H1 (cell line): ENCODE measurements around the gene NCKAP1. TPM values are rescaled to one million over a fixed set of nuclear protein-coding genes. Genes with fewer than 3 reads are reported as not detected.

Experiments used
- CTCF ChIA-PET: fragments of 300-600 bp; sonication (Branson Sonifier 250); formaldehyde crosslinking; loops from one replicate; lab custom pipeline; 2021; ENCODE audit not compliant: partially characterized antibody; lab: Charles Lee
- POLR2A ChIA-PET: fragments of 300-600 bp; sonication (Branson Sonifier 250); formaldehyde crosslinking; loops from one replicate; lab custom pipeline; 2021; ENCODE audit warnings: inconsistent platforms; ENCODE audit not compliant: partially characterized antibody; lab: Charles Lee
- DNase-seq, 2 experiments: peaks; one replicate each; pipeline versions ENCODE4 v3.0.0 to v3.0.0-alpha.2; 2010 to 2022; ENCODE audit warnings: low spot score in 2 of 2, low read depth in 1 of 2, mixed read lengths in 1 of 2
- FAIRE-seq: peaks from 2 replicates; lab custom pipeline; 2011; peaks lifted over from hg19 to GRCh38; lab: Jason Lieb, UNC
- H2AFZ ChIP-seq: 2 replicates; pipeline ENCODE4 v1.8.1; 2012; ENCODE audit warnings: low read length, inconsistent platforms
- H2AK5ac ChIP-seq: 2 replicates; pipeline ENCODE4 v1.6.1; 2013; ENCODE audit warnings: low read depth, low read length
- H2BK120ac ChIP-seq: replicated peaks from 2 replicates; pipeline ENCODE3; 2013; ENCODE audit warnings: low read depth, low read length, inconsistent platforms
- H2BK12ac ChIP-seq: 2 replicates; pipeline ENCODE4 v1.6.1; 2013; ENCODE audit warnings: low read depth, low read length
- H2BK15ac ChIP-seq: 2 replicates; pipeline ENCODE4 v1.6.1; 2013; ENCODE audit warnings: low read length
- H2BK20ac ChIP-seq: 2 replicates; pipeline ENCODE4 v1.6.1; 2013; ENCODE audit warnings: low read length
- H2BK5ac ChIP-seq: 2 replicates; pipeline ENCODE4 v1.6.1; 2013; ENCODE audit warnings: low read depth, low read length
- H3K14ac ChIP-seq: 2 replicates; pipeline ENCODE4 v1.6.1; 2013; ENCODE audit warnings: inconsistent platforms; ENCODE audit not compliant: insufficient read length
- H3K18ac ChIP-seq: 2 replicates; pipeline ENCODE4 v1.6.1; 2013; ENCODE audit warnings: low read length; ENCODE audit errors: extremely low read depth
- H3K23ac ChIP-seq: 2 replicates; pipeline ENCODE4 v1.6.1; 2013; ENCODE audit warnings: inconsistent platforms; ENCODE audit not compliant: insufficient read length
- H3K23me2 ChIP-seq: 2 replicates; pipeline ENCODE4 v1.6.1; 2013; ENCODE audit warnings: low read depth, low read length
- H3K27ac ChIP-seq: 2 replicates; pipeline ENCODE4 v1.6.1; 2011; ENCODE audit warnings: low read depth, low read length, inconsistent platforms
- H3K27me3 ChIP-seq, 4 experiments: replicated peaks in 1 of 4; 1 replicate in 1 of 4; 2 replicates in 3 of 4; pipeline versions ENCODE4 v1.6.1 to v1.8.1; 2011 to 2013; ENCODE audit warnings: low read length in 3 of 4, mild to moderate bottlenecking in 3 of 4, inconsistent platforms in 2 of 4, mixed read lengths in 2 of 4, moderate library complexity in 1 of 4; ENCODE audit not compliant: control insufficient read depth in 3 of 4, insufficient read depth in 3 of 4; ENCODE audit errors: extremely low read depth in 1 of 4
- H3K36me3 ChIP-seq, 4 experiments: 2 replicates each; pipeline versions ENCODE4 v1.6.1 to v1.8.1; 2011 to 2013; ENCODE audit warnings: mild to moderate bottlenecking in 4 of 4, low read length in 3 of 4, moderate library complexity in 2 of 4, control low read depth in 1 of 4, inconsistent platforms in 1 of 4; ENCODE audit not compliant: insufficient read depth in 4 of 4, control insufficient read depth in 2 of 4
- H3K4ac ChIP-seq: replicated peaks from 2 replicates; pipeline ENCODE3; 2013; ENCODE audit warnings: low read length, low read depth, mixed read lengths, inconsistent platforms; ENCODE audit not compliant: insufficient read length
- H3K4me1 ChIP-seq, 4 experiments: replicated peaks in 1 of 4; 1 replicate in 1 of 4; 2 replicates in 3 of 4; pipeline versions ENCODE4 v1.6.1 to v1.8.1; 2011 to 2013; ENCODE audit warnings: low read length in 3 of 4, inconsistent platforms in 2 of 4, mixed read lengths in 1 of 4; ENCODE audit not compliant: insufficient read depth in 4 of 4, control insufficient read depth in 3 of 4
- H3K4me2 ChIP-seq, 2 experiments: 2 replicates each; pipeline versions ENCODE4 v1.6.1 to v1.8.1; 2011 to 2013; ENCODE audit warnings: low read depth in 2 of 2, low read length in 2 of 2, control low read depth in 1 of 2, inconsistent platforms in 1 of 2, mild to moderate bottlenecking in 1 of 2; ENCODE audit not compliant: insufficient read depth in 1 of 2
- H3K4me3 ChIP-seq, 4 experiments: fragments of 200-600, 300-600 bp in 1 of 4; sonication (generic), shearing (Covaris generic), sonication (Bioruptor Twin) in 1 of 4; 2 replicates each; pipeline versions ENCODE4 v1.5.1 to v1.8.1; 2011 to 2016; ENCODE audit warnings: low read length in 4 of 4, low read depth in 3 of 4, control low read depth in 2 of 4, inconsistent platforms in 2 of 4, mild to moderate bottlenecking in 2 of 4, mixed read lengths in 1 of 4, moderate library complexity in 1 of 4; ENCODE audit not compliant: insufficient read depth in 2 of 4; ENCODE audit errors: extremely low read depth in 1 of 4
- H3K56ac ChIP-seq: replicated peaks from 2 replicates; pipeline ENCODE3; 2013; ENCODE audit warnings: low read depth, mild to moderate bottlenecking, mixed read lengths, low read length, inconsistent platforms; ENCODE audit not compliant: insufficient read length
- H3K79me1 ChIP-seq: 2 replicates; pipeline ENCODE4 v1.6.1; 2013; ENCODE audit warnings: low read depth, low read length, control low read depth
- H3K79me2 ChIP-seq, 2 experiments: 2 replicates each; pipeline versions ENCODE4 v1.6.1 to v1.8.1; 2012 to 2013; ENCODE audit warnings: low read length in 2 of 2, mild to moderate bottlenecking in 2 of 2, inconsistent platforms in 1 of 2; ENCODE audit not compliant: insufficient read depth in 2 of 2, control insufficient read depth in 1 of 2
- H3K9ac ChIP-seq, 4 experiments: replicated peaks in 1 of 4; 1 replicate in 1 of 4; 2 replicates in 3 of 4; pipeline versions ENCODE4 v1.6.1 to v1.8.1; 2011 to 2013; ENCODE audit warnings: low read depth in 3 of 4, low read length in 3 of 4, control low read depth in 2 of 4, mild to moderate bottlenecking in 2 of 4, moderate library complexity in 2 of 4, inconsistent platforms in 1 of 4; ENCODE audit errors: extremely low read depth in 1 of 4
- H3K9me3 ChIP-seq, 2 experiments: 2 replicates each; pipeline versions ENCODE4 v1.6.1 to v1.8.1; 2012 to 2013; ENCODE audit warnings: mild to moderate bottlenecking in 2 of 2, moderate library complexity in 2 of 2, control low read depth in 1 of 2, inconsistent platforms in 1 of 2, low read depth in 1 of 2, low read length in 1 of 2, mixed read lengths in 1 of 2; ENCODE audit not compliant: insufficient read depth in 2 of 2
- H4K20me1 ChIP-seq, 2 experiments: replicated peaks in 1 of 2; 2 replicates each; pipeline versions ENCODE3 to v1.8.1; 2011 to 2013; ENCODE audit warnings: inconsistent platforms in 2 of 2, low read length in 2 of 2, mild to moderate bottlenecking in 1 of 2; ENCODE audit not compliant: insufficient read depth in 2 of 2, control insufficient read depth in 1 of 2
- H4K5ac ChIP-seq: 2 replicates; pipeline ENCODE4 v1.6.1; 2013; ENCODE audit warnings: low read length, low read depth, mixed read lengths, inconsistent platforms; ENCODE audit not compliant: insufficient read length
- H4K8ac ChIP-seq: 2 replicates; pipeline ENCODE4 v1.8.0; 2013; ENCODE audit warnings: mild to moderate bottlenecking, moderate library complexity, low read length, inconsistent platforms; ENCODE audit not compliant: insufficient read depth; ENCODE audit errors: extremely low read depth
- H4K91ac ChIP-seq: replicated peaks from 2 replicates; pipeline ENCODE3; 2013; ENCODE audit warnings: low read length, mixed read lengths, inconsistent platforms; ENCODE audit not compliant: insufficient read length
- CTBP2 ChIP-seq: IDR thresholded peaks from 2 replicates; pipeline ENCODE4 v1.7.0; 2011; ENCODE audit warnings: borderline replicate concordance, mild to moderate bottlenecking, moderate library complexity, mixed read lengths, low read length; ENCODE audit not compliant: insufficient read depth, insufficient read length
- E2F6 ChIP-seq: IDR thresholded peaks from 2 replicates; pipeline ENCODE4 v1.6.1; 2012; ENCODE audit warnings: inconsistent platforms
- EGR1 ChIP-seq: IDR thresholded peaks from 2 replicates; pipeline ENCODE4 v1.6.1; 2011; ENCODE audit warnings: low read depth, low read length, borderline replicate concordance
- MAFK ChIP-seq: IDR thresholded peaks from 2 replicates; pipeline ENCODE4 v1.6.1; 2012; ENCODE audit warnings: low read depth, mild to moderate bottlenecking, improper control_type of control experiment, low read length
- MAX ChIP-seq: IDR thresholded peaks from 2 replicates; pipeline ENCODE4 v1.6.1; 2012; ENCODE audit warnings: inconsistent platforms
- POU5F1 ChIP-seq: IDR thresholded peaks from 2 replicates; pipeline ENCODE4 v1.6.1; 2011; ENCODE audit warnings: low read depth, mild to moderate bottlenecking, low read length, moderate library complexity
- SIN3A ChIP-seq, 2 experiments: IDR thresholded peaks in 1 of 2; conservative IDR thresholded peaks in 1 of 2; 2 replicates each; pipeline ENCODE4 v1.6.1; 2011 to 2012; ENCODE audit warnings: low read length in 2 of 2, improper control_type of control experiment in 1 of 2, low read depth in 1 of 2, mild to moderate bottlenecking in 1 of 2
- TAF7 ChIP-seq: optimal IDR thresholded peaks from 2 replicates; pipeline ENCODE3; 2011; ENCODE audit warnings: low read depth, mild to moderate bottlenecking, inconsistent platforms, low read length, moderate library complexity, borderline replicate concordance
- ZNF274 ChIP-seq: IDR thresholded peaks from 2 replicates; pipeline ENCODE4 v1.7.0; 2012; ENCODE audit warnings: low read length, borderline replicate concordance; ENCODE audit errors: extremely low read depth
- WGBS, 2 experiments: shearing (Covaris generic) in 1 of 2; methylation state at CpG; one replicate each; pipeline versions ENCODE4 v1.1.6 to v1.1.7; 2013 to 2015; ENCODE audit warnings: low lambda C conversion rate in 2 of 2, mixed read lengths in 2 of 2, inconsistent platforms in 1 of 2, low coverage in 1 of 2, missing lambda C conversion rate in 1 of 2; ENCODE audit not compliant: insufficient replicate concordance in 2 of 2, insufficient coverage in 1 of 2, insufficient read length in 1 of 2; ENCODE audit errors: extremely low coverage in 1 of 2, missing lambda C conversion rate in 1 of 2; 5-methylcytosine and 5-hydroxymethylcytosine counted together
- polyA plus RNA-seq, 7 experiments: library from polyadenylated mRNA; depleted of rRNA in 3 of 7; stranded (reverse) in 5 of 7; unstranded in 2 of 7; fragments of >200 nt in 5 of 7; fragments of 200-250 nt in 2 of 7; gene quantifications; 1 replicate in 5 of 7; 2 replicates in 1 of 7; 4 replicates in 1 of 7; pipeline versions ENCODE4 v1.2.1 to v1.2.3, GENCODE V29; 2011 to 2013; ENCODE audit warnings: missing spikeins in 2 of 7, mixed read lengths in 2 of 7
- total RNA-seq: library from RNA; stranded (reverse); fragmentation: NEBNext Ultra II Directional; extraction: Animal tissue kit (Norgen Biotek cat#: 25700); gene quantifications from 2 replicates; pipeline ENCODE4 v1.2.1, GENCODE V29; 2021

Gene NCKAP1
- total and polyA plus RNA-seq, 2 of the 8 experiments (the other 6 are each of a cell fraction or from before 2014, with no cell fraction given) = 90.8 to 173 TPM

GRCh38 chr2:183060571-183061231 is 22.4 kb upstream of the NCKAP1 start:
- no peak overlapping the region for H2BK15ac ChIP-seq
- no peak for FAIRE-seq

More at GRCh38 chr2:183060571-183061231, 22.4 kb upstream of the NCKAP1 start:
- Histone ChIP-seq H2BK20ac (no peak overlapping the region), H2BK5ac (no peak overlapping the region), H3K36me3 (no peaks in the 10 kb centered on the region), H3K18ac (no peak overlapping the region), H3K27me3 (no peaks in the 10 kb centered on the region), H3K23ac (no peak overlapping the region), H3K4me2 (no peak overlapping the region), H4K5ac (no peak overlapping the region), H3K79me1 (no peaks in the 10 kb centered on the region), H4K20me1 (no peaks in the 10 kb centered on the region), H4K8ac (no peak overlapping the region), H3K27ac (no peak overlapping the region), H3K4me3 (no peak overlapping the region), H3K79me2 (no peaks in the 10 kb centered on the region), H3K4ac (no peak overlapping the region), H2AFZ (no peak overlapping the region), H3K4me1 (no peaks in the 10 kb centered on the region), H2BK12ac (no peak overlapping the region), H3K9ac (no peak overlapping the region), H4K91ac (no peak overlapping the region), H3K14ac (no peak overlapping the region), H3K23me2 (no peaks in the 10 kb centered on the region), H2AK5ac (no peak overlapping the region)
- ChIA-PET CTCF (interaction anchor here (0.6 to 4.5 kb wide), 2 partner anchors 10 to 48 kb away, joined by 3 to 38 read pairs; no protein-coding TSS in a partner anchor), POLR2A (no interaction called here)
- 90% methylated on average over 14 of the region's 14 CpGs; no CpG with 5 or more reads in 1 of the 2 experiments for WGBS, 2 experiments
- DNase-seq = no peak
- TF ChIP-seq CTBP2 (no peak), MAFK (no peak), POU5F1 (no peak), ZNF274 (no peak), SIN3A (conservative IDR thresholded peaks at IDR 0.05 in 1 of 2, IDR thresholded peaks at IDR 0.05 in 1 of 2; ENCODE audit: low read depth in 1 of 2, low read length in 2 of 2) (no peak), MAX (no peak), TAF7 (no peak), EGR1 (no peak), E2F6 (no peak)
- TF ChIP-seq, all 59 proteins: peak for 0
- Histone ChIP-seq H3K9me3 (no peaks in the 10 kb centered on the region), H3K56ac (no peak overlapping the region), H2BK120ac (no peak overlapping the region)
